Neural cell (in vitro differentiated cells): ENCODE results near the gene MRPL24. TPM values are rescaled to one million over a fixed set of nuclear protein-coding genes. Genes with fewer than 3 reads are reported as not detected.

ENCODE experiments used
- H2AFZ ChIP-seq: fragments of 200-600, 300-800 bp; sonication (generic), shearing (Covaris generic); 2 replicates; pipeline ENCODE4 v1.6.0; 2014; ENCODE audit warnings: low read depth, mild to moderate bottlenecking, antibody characterized with exemption, low read length, moderate library complexity
- H3F3A ChIP-seq: fragments of 200-600 bp; shearing (Covaris generic); 2 replicates; pipeline ENCODE4 v1.6.1; 2016; ENCODE audit warnings: mild to moderate bottlenecking, moderate library complexity, mixed read lengths, antibody characterized with exemption, low read length; ENCODE audit not compliant: insufficient read depth, poor library complexity, severe bottlenecking
- H3K27ac ChIP-seq: fragments of 200-600, 300-800 bp; sonication (generic), shearing (Covaris generic); 2 replicates; pipeline ENCODE4 v1.5.1; 2014; ENCODE audit warnings: mild to moderate bottlenecking, low read length, moderate library complexity
- H3K27me3 ChIP-seq: fragments of 300-800, 200-600 bp; sonication (generic), shearing (Covaris generic); 2 replicates; pipeline ENCODE4 v1.6.0; 2014; ENCODE audit warnings: mild to moderate bottlenecking, low read depth, low read length, moderate library complexity; ENCODE audit not compliant: insufficient read depth
- H3K36me3 ChIP-seq: fragments of 300-800, 200-600 bp; sonication (generic), shearing (Covaris generic); 2 replicates; pipeline ENCODE4 v1.5.1; 2014; ENCODE audit warnings: mild to moderate bottlenecking, antibody characterized with exemption, low read length, moderate library complexity; ENCODE audit not compliant: insufficient read depth
- H3K4me2 ChIP-seq: fragments of 300-800, 200-600 bp; sonication (generic), shearing (Covaris generic); 2 replicates; pipeline ENCODE4 v1.6.0; 2014; ENCODE audit warnings: mild to moderate bottlenecking, low read length
- H3K4me3 ChIP-seq: fragments of 300-800, 200-600 bp; sonication (generic), shearing (Covaris generic); 2 replicates; pipeline ENCODE4 v1.5.1; 2014; ENCODE audit warnings: mild to moderate bottlenecking, low read length, moderate library complexity
- H3K79me2 ChIP-seq: fragments of 200-600 bp; shearing (Covaris generic); replicated peaks from 2 replicates; pipeline ENCODE4 v1.6.0; 2014; ENCODE audit warnings: mild to moderate bottlenecking, low read length, moderate library complexity; ENCODE audit not compliant: insufficient read depth
- H3K9ac ChIP-seq: fragments of 300-800, 200-600 bp; sonication (generic), shearing (Covaris generic); 2 replicates; pipeline ENCODE4 v1.6.1; 2016; ENCODE audit warnings: mild to moderate bottlenecking, low read length, mixed read lengths
- H3K9me2 ChIP-seq: fragments of 200-600 bp; shearing (Covaris generic); 2 replicates; pipeline ENCODE4 v1.6.1; 2016; ENCODE audit warnings: mild to moderate bottlenecking, low read length, mixed read lengths; ENCODE audit not compliant: insufficient read depth
- H3K9me3 ChIP-seq: fragments of 200-600, 300-800 bp; sonication (generic), shearing (Covaris generic); 2 replicates; pipeline ENCODE4 v1.6.1; 2016; ENCODE audit warnings: mild to moderate bottlenecking, mixed run types, low read length, moderate library complexity, mixed read lengths
- H4K20me1 ChIP-seq: fragments of 200-600 bp; shearing (Covaris generic); 2 replicates; pipeline ENCODE4 v1.6.1; 2016; ENCODE audit warnings: mild to moderate bottlenecking, mixed run types; ENCODE audit not compliant: insufficient read depth
- EP300 ChIP-seq: fragments of 450-650 bp; conservative IDR thresholded peaks from 2 replicates; pipeline ENCODE4 v1.6.1; 2014; ENCODE audit warnings: antibody characterized with exemption, mild to moderate bottlenecking, moderate library complexity; ENCODE audit not compliant: poor library complexity, severe bottlenecking
- EZH2 ChIP-seq: fragments of 200-600, 300-800 bp; shearing (Covaris generic), sonication (generic); IDR thresholded peaks from 2 replicates; pipeline ENCODE4 v1.6.1; 2014; ENCODE audit warnings: antibody characterized with exemption, low read length, borderline replicate concordance, mild to moderate bottlenecking; ENCODE audit not compliant: insufficient read depth, poor library complexity, severe bottlenecking
- MXI1 ChIP-seq: fragments of 450-650 bp; conservative IDR thresholded peaks from 2 replicates; pipeline ENCODE4 v1.6.1; 2014; ENCODE audit warnings: antibody characterized with exemption, mild to moderate bottlenecking; ENCODE audit not compliant: poor library complexity, severe bottlenecking
- POLR2AphosphoS5 ChIP-seq: IDR thresholded peaks from 2 replicates; pipeline ENCODE4 v1.6.1; 2012
- RAD21 ChIP-seq: fragments of 450-650 bp; conservative IDR thresholded peaks from 2 replicates; pipeline ENCODE4 v1.6.1; 2014; ENCODE audit warnings: antibody characterized with exemption, mild to moderate bottlenecking, moderate library complexity
- SMC3 ChIP-seq: fragments of 450-650 bp; conservative IDR thresholded peaks from 2 replicates; pipeline ENCODE4 v1.6.1; 2014; ENCODE audit warnings: antibody characterized with exemption, mild to moderate bottlenecking, moderate library complexity; ENCODE audit not compliant: poor library complexity
- TAF1 ChIP-seq: IDR thresholded peaks from 2 replicates; pipeline ENCODE4 v1.6.1; 2012; ENCODE audit warnings: low read depth
- polyA plus RNA-seq: library from polyadenylated mRNA; depleted of rRNA; stranded (reverse); fragments of >200 nt; gene quantifications from 2 replicates; pipeline ENCODE4 v1.2.3, GENCODE V29; 2014
- TF ChIP-seq, protein P1 (sequence below): fragments of 450-650 bp; IDR thresholded peaks from 2 replicates; pipeline ENCODE4 v1.5.1; 2014; ENCODE audit warnings: antibody characterized with exemption, mild to moderate bottlenecking, moderate library complexity; ENCODE audit not compliant: poor library complexity, severe bottlenecking
- TF ChIP-seq, protein P2 (sequence below): IDR thresholded peaks from 2 replicates; pipeline ENCODE4 v1.6.1; 2012; ENCODE audit warnings: borderline replicate concordance

Gene MRPL24
- polyA plus RNA-seq, 1 donor from 2014 or later: 56.5 TPM

DNA sequence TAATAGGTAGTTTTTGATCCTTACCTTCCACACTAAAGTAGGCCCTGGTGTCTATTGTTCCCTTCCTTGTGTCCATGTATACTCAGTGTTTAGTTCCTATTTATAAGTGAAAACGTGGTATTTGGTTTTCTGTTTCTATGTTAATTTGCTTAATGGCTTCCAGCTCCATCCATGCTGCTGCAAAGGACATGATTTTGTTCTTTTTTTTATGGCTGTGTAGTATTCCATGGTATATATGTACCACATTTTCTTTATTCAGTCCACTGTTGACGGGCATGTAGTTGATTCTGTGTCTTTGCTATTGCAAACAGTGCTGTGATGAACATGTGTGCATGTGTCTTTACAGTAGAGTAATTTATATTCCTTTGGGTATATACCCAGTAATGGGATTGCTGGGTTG, 47.2 kb upstream of the MRPL24 start:
- peaks cover 8% of the 10 kb centered on the region for H3K36me3 ChIP-seq
- H2AFZ ChIP-seq: no peak overlapping the region
- no peaks in the 10 kb centered on the region for H3K9me2 ChIP-seq
- H3F3A ChIP-seq: no peaks in the 10 kb centered on the region
- H4K20me1 ChIP-seq: no peaks in the 10 kb centered on the region
- no peak overlapping the region for H3K4me2 ChIP-seq
- no peak overlapping the region for H3K9ac ChIP-seq
- no peaks in the 10 kb centered on the region for H3K9me3 ChIP-seq
- H3K27me3 ChIP-seq: no peaks in the 10 kb centered on the region
- H3K27ac ChIP-seq: no peak overlapping the region
- TF ChIP-seq MXI1 (no peak), SMC3 (no peak), RAD21 (no peak)
- TF ChIP-seq, protein P1, sequence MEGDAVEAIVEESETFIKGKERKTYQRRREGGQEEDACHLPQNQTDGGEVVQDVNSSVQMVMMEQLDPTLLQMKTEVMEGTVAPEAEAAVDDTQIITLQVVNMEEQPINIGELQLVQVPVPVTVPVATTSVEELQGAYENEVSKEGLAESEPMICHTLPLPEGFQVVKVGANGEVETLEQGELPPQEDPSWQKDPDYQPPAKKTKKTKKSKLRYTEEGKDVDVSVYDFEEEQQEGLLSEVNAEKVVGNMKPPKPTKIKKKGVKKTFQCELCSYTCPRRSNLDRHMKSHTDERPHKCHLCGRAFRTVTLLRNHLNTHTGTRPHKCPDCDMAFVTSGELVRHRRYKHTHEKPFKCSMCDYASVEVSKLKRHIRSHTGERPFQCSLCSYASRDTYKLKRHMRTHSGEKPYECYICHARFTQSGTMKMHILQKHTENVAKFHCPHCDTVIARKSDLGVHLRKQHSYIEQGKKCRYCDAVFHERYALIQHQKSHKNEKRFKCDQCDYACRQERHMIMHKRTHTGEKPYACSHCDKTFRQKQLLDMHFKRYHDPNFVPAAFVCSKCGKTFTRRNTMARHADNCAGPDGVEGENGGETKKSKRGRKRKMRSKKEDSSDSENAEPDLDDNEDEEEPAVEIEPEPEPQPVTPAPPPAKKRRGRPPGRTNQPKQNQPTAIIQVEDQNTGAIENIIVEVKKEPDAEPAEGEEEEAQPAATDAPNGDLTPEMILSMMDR: no peak
- peaks cover 3% of the 10 kb centered on the region for H3K79me2 ChIP-seq
- no peak overlapping the region for H3K4me3 ChIP-seq

DNA sequence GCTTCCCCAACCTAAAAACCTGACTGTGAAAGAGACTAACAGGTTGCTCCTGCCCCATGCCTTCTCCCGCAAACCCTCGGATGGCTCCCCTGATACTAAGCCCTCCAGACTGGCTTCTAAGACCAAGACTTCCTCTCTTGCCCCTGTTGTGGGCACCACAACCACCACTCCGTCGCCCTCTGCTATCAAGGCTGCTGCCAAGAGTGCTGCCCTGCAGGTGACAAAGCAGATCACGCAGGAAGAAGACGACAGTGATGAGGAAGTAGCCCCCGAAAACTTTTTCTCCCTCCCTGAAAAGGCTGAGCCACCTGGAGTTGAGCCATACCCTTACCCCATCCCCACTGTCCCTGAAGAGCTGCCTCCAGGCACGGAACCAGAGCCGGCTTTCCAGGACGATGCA, 45.8 kb upstream of the MRPL24 start:
- Histone ChIP-seq H3K36me3 (peaks cover 8% of the 10 kb centered on the region), H3K27ac (no peak overlapping the region), H3K9me3 (no peaks in the 10 kb centered on the region), H3F3A (no peaks in the 10 kb centered on the region), H2AFZ (no peak overlapping the region), H3K4me3 (no peak overlapping the region), H4K20me1 (no peaks in the 10 kb centered on the region), H3K9me2 (no peaks in the 10 kb centered on the region), H3K27me3 (no peaks in the 10 kb centered on the region), H3K9ac (no peak overlapping the region), H3K79me2 (peaks cover 3% of the 10 kb centered on the region), H3K4me2 (no peak overlapping the region)
- TF ChIP-seq EZH2: no peak

DNA sequence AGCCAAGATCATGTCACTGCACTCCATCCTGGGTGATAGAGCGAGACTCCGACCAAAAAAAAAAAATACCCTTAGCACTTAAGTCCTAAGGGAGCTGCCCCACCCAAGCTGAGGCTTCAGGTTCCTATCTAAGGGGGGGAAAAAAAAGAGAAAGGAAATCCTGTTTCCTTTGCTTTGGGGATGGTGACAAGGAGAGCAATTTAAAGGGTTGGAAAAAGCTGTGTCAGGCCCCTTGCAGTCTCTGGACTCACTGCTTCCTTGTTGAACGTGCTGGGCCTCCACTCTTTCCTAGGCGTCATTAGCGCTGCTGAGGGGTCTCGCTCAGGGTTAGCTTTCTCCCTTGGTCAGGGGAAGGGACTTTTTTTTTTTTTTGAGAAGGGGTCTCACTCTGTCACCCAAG, 44.6 kb upstream of the MRPL24 start:
- H2AFZ ChIP-seq: no peak overlapping the region
- no peak for TF ChIP-seq RAD21
- TF ChIP-seq EZH2: no peak
- TF ChIP-seq TAF1: no peak
- TF ChIP-seq, protein P1: no peak
- no peak for TF ChIP-seq SMC3
- no peak for TF ChIP-seq POLR2AphosphoS5
- TF ChIP-seq, protein P2, sequence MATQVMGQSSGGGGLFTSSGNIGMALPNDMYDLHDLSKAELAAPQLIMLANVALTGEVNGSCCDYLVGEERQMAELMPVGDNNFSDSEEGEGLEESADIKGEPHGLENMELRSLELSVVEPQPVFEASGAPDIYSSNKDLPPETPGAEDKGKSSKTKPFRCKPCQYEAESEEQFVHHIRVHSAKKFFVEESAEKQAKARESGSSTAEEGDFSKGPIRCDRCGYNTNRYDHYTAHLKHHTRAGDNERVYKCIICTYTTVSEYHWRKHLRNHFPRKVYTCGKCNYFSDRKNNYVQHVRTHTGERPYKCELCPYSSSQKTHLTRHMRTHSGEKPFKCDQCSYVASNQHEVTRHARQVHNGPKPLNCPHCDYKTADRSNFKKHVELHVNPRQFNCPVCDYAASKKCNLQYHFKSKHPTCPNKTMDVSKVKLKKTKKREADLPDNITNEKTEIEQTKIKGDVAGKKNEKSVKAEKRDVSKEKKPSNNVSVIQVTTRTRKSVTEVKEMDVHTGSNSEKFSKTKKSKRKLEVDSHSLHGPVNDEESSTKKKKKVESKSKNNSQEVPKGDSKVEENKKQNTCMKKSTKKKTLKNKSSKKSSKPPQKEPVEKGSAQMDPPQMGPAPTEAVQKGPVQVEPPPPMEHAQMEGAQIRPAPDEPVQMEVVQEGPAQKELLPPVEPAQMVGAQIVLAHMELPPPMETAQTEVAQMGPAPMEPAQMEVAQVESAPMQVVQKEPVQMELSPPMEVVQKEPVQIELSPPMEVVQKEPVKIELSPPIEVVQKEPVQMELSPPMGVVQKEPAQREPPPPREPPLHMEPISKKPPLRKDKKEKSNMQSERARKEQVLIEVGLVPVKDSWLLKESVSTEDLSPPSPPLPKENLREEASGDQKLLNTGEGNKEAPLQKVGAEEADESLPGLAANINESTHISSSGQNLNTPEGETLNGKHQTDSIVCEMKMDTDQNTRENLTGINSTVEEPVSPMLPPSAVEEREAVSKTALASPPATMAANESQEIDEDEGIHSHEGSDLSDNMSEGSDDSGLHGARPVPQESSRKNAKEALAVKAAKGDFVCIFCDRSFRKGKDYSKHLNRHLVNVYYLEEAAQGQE: no peak
- TF ChIP-seq MXI1: no peak
- no peak for TF ChIP-seq EP300
- H3K4me3 ChIP-seq: no peak overlapping the region
- no peaks in the 10 kb centered on the region for H3K27me3 ChIP-seq
- H3K36me3 ChIP-seq: peaks cover 8% of the 10 kb centered on the region
- H3K9me3 ChIP-seq: no peaks in the 10 kb centered on the region
- no peak overlapping the region for H3K9ac ChIP-seq
- H4K20me1 ChIP-seq: no peaks in the 10 kb centered on the region
- no peak overlapping the region for H3K27ac ChIP-seq
- no peaks in the 10 kb centered on the region for H3K9me2 ChIP-seq
- no peak overlapping the region for H3K4me2 ChIP-seq
- H3F3A ChIP-seq: no peaks in the 10 kb centered on the region
- H3K79me2 ChIP-seq: peaks cover 10% of the 10 kb centered on the region
